Gastroesophageal sphincter (tissue), 2 donors: Measurements from ENCODE around the gene MCRIP1.

ENCODE experiments used
- EP300 ChIP-seq: sonication (generic); formaldehyde crosslinking; IDR thresholded peaks from one replicate; pipeline ENCODE4 v1.6.1; 2017; ENCODE audit warnings: antibody characterized with exemption, mild to moderate bottlenecking
- POLR2A ChIP-seq, 2 donors: fragments of 450-650 bp; IDR thresholded peaks; one replicate each; pipeline ENCODE4 v1.6.1; 2017; ENCODE audit warnings: antibody characterized with exemption in 2 of 2, mild to moderate bottlenecking in 2 of 2, moderate library complexity in 1 of 2

GRCh38 chr17:81839301-81839700 is 6.2 kb upstream of the MCRIP1 start:
- TF ChIP-seq POLR2A (IDR thresholded peaks at IDR 0.05) (no peak), EP300 (no peak)
